ENCODE results near the gene HEBP2.

DNA sequence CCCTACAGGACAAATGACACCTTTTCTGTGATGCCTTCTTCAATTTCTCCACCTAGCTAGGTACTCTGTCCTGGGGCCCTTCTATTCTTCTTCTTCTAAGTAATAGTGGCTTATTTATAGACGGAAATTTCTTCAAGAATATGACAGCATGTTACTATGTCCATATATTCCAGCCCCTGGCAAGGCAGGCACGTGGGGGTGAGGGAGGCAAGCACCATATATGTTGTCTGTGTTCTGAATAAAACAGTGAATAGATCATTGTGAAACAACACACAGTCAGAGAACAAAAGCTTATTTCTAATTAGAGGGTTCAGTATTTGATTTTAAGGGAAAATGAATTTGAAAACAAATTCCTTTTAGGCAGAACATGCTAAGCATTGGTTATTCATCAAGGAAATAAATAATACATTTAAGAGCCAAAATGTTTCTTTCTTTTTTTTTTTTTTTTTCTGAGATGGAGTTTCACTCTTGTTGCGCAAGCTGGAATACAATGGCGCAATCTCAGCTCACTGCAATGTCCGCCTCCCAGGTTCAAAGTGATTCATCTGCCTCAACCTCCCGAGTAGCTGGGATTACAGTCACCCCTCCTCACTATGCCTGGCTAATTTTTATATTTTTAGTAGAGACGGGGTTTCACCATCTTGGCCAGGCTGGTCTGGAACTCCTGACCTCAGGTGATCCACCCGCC, 6.2 kb downstream of the HEBP2 start:
- TF ChIP-seq CTCF (conservative IDR thresholded peaks at IDR 0.05; ENCODE audit: low read depth in 2 of 2) = no peak
- TF ChIP-seq POLR2AphosphoS5 (IDR thresholded peaks at IDR 0.05; ENCODE audit: low read depth) = no peak
- TF ChIP-seq CREB1 (CRISPR knock-in tag; IDR thresholded peaks at IDR 0.05; ENCODE audit: low read depth) = no peak
- no peak for TF ChIP-seq EZH2 (IDR thresholded peaks at IDR 0.05; ENCODE audit: low read depth, unreplicated experiment)
- TF ChIP-seq EZH2phosphoT487 (IDR thresholded peaks at IDR 0.05; ENCODE audit: unreplicated experiment) = no peak
- TF ChIP-seq, protein P1, sequence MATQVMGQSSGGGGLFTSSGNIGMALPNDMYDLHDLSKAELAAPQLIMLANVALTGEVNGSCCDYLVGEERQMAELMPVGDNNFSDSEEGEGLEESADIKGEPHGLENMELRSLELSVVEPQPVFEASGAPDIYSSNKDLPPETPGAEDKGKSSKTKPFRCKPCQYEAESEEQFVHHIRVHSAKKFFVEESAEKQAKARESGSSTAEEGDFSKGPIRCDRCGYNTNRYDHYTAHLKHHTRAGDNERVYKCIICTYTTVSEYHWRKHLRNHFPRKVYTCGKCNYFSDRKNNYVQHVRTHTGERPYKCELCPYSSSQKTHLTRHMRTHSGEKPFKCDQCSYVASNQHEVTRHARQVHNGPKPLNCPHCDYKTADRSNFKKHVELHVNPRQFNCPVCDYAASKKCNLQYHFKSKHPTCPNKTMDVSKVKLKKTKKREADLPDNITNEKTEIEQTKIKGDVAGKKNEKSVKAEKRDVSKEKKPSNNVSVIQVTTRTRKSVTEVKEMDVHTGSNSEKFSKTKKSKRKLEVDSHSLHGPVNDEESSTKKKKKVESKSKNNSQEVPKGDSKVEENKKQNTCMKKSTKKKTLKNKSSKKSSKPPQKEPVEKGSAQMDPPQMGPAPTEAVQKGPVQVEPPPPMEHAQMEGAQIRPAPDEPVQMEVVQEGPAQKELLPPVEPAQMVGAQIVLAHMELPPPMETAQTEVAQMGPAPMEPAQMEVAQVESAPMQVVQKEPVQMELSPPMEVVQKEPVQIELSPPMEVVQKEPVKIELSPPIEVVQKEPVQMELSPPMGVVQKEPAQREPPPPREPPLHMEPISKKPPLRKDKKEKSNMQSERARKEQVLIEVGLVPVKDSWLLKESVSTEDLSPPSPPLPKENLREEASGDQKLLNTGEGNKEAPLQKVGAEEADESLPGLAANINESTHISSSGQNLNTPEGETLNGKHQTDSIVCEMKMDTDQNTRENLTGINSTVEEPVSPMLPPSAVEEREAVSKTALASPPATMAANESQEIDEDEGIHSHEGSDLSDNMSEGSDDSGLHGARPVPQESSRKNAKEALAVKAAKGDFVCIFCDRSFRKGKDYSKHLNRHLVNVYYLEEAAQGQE (IDR thresholded peaks at IDR 0.05; ENCODE audit: unreplicated experiment) = no peak
- no peak for TF ChIP-seq JUNB (IDR thresholded peaks at IDR 0.05; ENCODE audit: unreplicated experiment)
- TF ChIP-seq ZNF331 (CRISPR knock-in tag; IDR thresholded peaks at IDR 0.05; ENCODE audit: low read depth) = no peak
- TF ChIP-seq ZNF462 (CRISPR knock-in tag; IDR thresholded peaks at IDR 0.05) = no peak
- no peak for TF ChIP-seq ZNF114 (CRISPR knock-in tag; IDR thresholded peaks at IDR 0.05)
- no peak for TF ChIP-seq ETS1 (IDR thresholded peaks at IDR 0.05)
